CD4-positive, alpha-beta T cell (primary cell): ENCODE data around the gene CDK2AP2. TPM values are rescaled to one million over a fixed set of nuclear protein-coding genes. Genes with fewer than 3 reads are reported as not detected.

Experiments
- ATAC-seq: fragments of 200-7000 bp; cut with Tn5 transposase; one replicate; pipeline ENCODE4 v1.10.0; 2022; ENCODE audit warnings: mild to moderate bottlenecking; ENCODE audit not compliant: poor library complexity
- CTCF ChIA-PET: fragments of 350-600 bp; sonication (Branson Sonifier 250); formaldehyde crosslinking; loops from one replicate; lab custom pipeline; 2021; ENCODE audit warnings: antibody characterized with exemption, inconsistent platforms; lab: Charles Lee
- POLR2A ChIA-PET: fragments of 350-600 bp; sonication (Branson Sonifier 250); formaldehyde crosslinking; loops from one replicate; lab custom pipeline; 2021; ENCODE audit warnings: antibody characterized with exemption, inconsistent platforms; lab: Charles Lee
- DNase-seq, 14 experiments: peaks; one replicate each; pipeline ENCODE4 v3.0.0-alpha.2; 2013 to 2020; ENCODE audit warnings: mixed read lengths in 2 of 14
- H3K27ac ChIP-seq, 2 donors: one replicate each; pipeline versions ENCODE4 v1.5.1 to v1.7.0; 2013; ENCODE audit warnings: low read length in 2 of 2, low read depth in 1 of 2, mild to moderate bottlenecking in 1 of 2
- H3K27me3 ChIP-seq, 2 experiments: 1 replicate in 1 of 2; 2 replicates in 1 of 2; pipeline versions ENCODE4 v1.6.1 to v1.7.0; 2013; ENCODE audit warnings: low read length in 2 of 2, control low read depth in 1 of 2, mild to moderate bottlenecking in 1 of 2, moderate library complexity in 1 of 2; ENCODE audit not compliant: insufficient read depth in 2 of 2, control insufficient read depth in 1 of 2
- H3K36me3 ChIP-seq: one replicate; pipeline ENCODE4 v1.6.1; 2013; ENCODE audit warnings: low read length, control low read depth; ENCODE audit not compliant: insufficient read depth
- H3K4me1 ChIP-seq: one replicate; pipeline ENCODE4 v1.6.1; 2013; ENCODE audit warnings: low read length, control low read depth; ENCODE audit not compliant: insufficient read depth
- H3K4me3 ChIP-seq: one replicate; pipeline ENCODE4 v1.5.1; 2013; ENCODE audit warnings: mild to moderate bottlenecking, low read length, moderate library complexity
- H3K9me3 ChIP-seq, 2 experiments: 1 replicate in 1 of 2; 2 replicates in 1 of 2; pipeline versions ENCODE4 v1.6.1 to v1.7.0; 2013; ENCODE audit warnings: low read length in 2 of 2, mild to moderate bottlenecking in 2 of 2, control low read depth in 1 of 2, moderate library complexity in 1 of 2; ENCODE audit not compliant: control insufficient read depth in 1 of 2, insufficient read depth in 1 of 2
- H3K27ac Mint-ChIP-seq: one replicate; pipeline ENCODE4 v1.8.0; 2020; ENCODE audit warnings: mixed read lengths
- H3K27me3 Mint-ChIP-seq: one replicate; pipeline ENCODE4 v1.8.0; 2021; ENCODE audit warnings: mixed read lengths
- H3K36me3 Mint-ChIP-seq: one replicate; pipeline ENCODE4 v1.8.0; 2021; ENCODE audit warnings: low read depth, mixed read lengths
- H3K4me1 Mint-ChIP-seq: one replicate; pipeline ENCODE4 v1.8.0; 2021; ENCODE audit warnings: low read depth, mixed read lengths
- H3K4me3 Mint-ChIP-seq: one replicate; pipeline ENCODE4 v1.8.0; 2020; ENCODE audit warnings: mild to moderate bottlenecking, mixed read lengths
- H3K9me3 Mint-ChIP-seq: one replicate; pipeline ENCODE4 v1.8.0; 2020; ENCODE audit warnings: mixed read lengths
- CTCF ChIP-seq: fragments of 200-600 bp; IDR thresholded peaks from one replicate; pipeline ENCODE4 v1.8.0; 2022; ENCODE audit warnings: antibody characterized with exemption, mild to moderate bottlenecking
- intact Hi-C, 2 experiments: fragments of 100-400 bp; cut with DNase I in 1 of 2; cut with micrococcal nuclease in 1 of 2; formaldehyde crosslinking; loops; one replicate each; pipeline versions ENCODE4 v1.15.1 to v1.9.0; 2023 to 2025; cut with DNase I, micrococcal nuclease
- total RNA-seq, 174 experiments: library from RNA in 2 of 174; stranded (reverse) in 2 of 174; gene quantifications; one replicate each; pipeline ENCODE4 v1.2.3 and lab custom pipeline; 2021 to 2026

CDK2AP2 gene
- total RNA-seq, 2 experiments from 2014 or later, result 19.5 to 22.0 TPM

GRCh38 chr11:67490727-67491065 lies 17.3 kb downstream of the CDK2AP2 start:
- H3K4me1 ChIP-seq, result peaks cover 49% of the 10 kb centered on the region
- no peak for TF ChIP-seq CTCF
- ChIA-PET POLR2A (interaction anchor here (1.1 to 2.0 kb wide), 4 partner anchors 8 to 70 kb away, joined by 4 to 15 read pairs (median 5); partner anchors contain the start of genes AIP and PTPRCAP), CTCF (interaction anchor here (1.0 kb wide), 1 partner anchor 134 kb away, joined by 3 read pairs; no protein-coding TSS in a partner anchor)
- H3K27ac ChIP-seq, result no peak overlapping the region
- H3K4me1 Mint-ChIP-seq, result peaks cover 37% of the 10 kb centered on the region
- peak overlapping the region; percentile 68 for H3K27ac Mint-ChIP-seq
- intact Hi-C loops, result no loop called here
- H3K27me3 Mint-ChIP-seq, result no peaks in the 10 kb centered on the region
- ATAC-seq (no peak), DNase-seq (peak in 1 of 14 experiments; percentile 18)
- H3K4me3 Mint-ChIP-seq, result no peak overlapping the region
- H3K9me3 Mint-ChIP-seq, result no peaks in the 10 kb centered on the region
- H3K36me3 Mint-ChIP-seq, result peaks cover 72% of the 10 kb centered on the region
- no peak overlapping the region for H3K4me3 ChIP-seq
- H3K27me3 ChIP-seq, result no peaks in the 10 kb centered on the region
- peaks cover 85% of the 10 kb centered on the region for H3K36me3 ChIP-seq
- no peaks in the 10 kb centered on the region for H3K9me3 ChIP-seq

- H3K27me3 Mint-ChIP-seq, result no peaks in the 10 kb centered on the region
- H3K27ac Mint-ChIP-seq, result peak overlapping the region; percentile 74
- Histone ChIP-seq H3K4me3 (no peak overlapping the region), H3K9me3 (no peaks in the 10 kb centered on the region), H3K27ac (no peak overlapping the region), H3K4me1 (peaks cover 54% of the 10 kb centered on the region), H3K36me3 (peaks cover 79% of the 10 kb centered on the region), H3K27me3 (no peaks in the 10 kb centered on the region)
- CTCF ChIA-PET, result interaction anchor here (1.0 kb wide), 1 partner anchor 134 kb away, joined by 3 read pairs; no protein-coding TSS in a partner anchor
- no peak for ATAC-seq
- H3K36me3 Mint-ChIP-seq, result peaks cover 67% of the 10 kb centered on the region
- peaks cover 42% of the 10 kb centered on the region for H3K4me1 Mint-ChIP-seq
- POLR2A ChIA-PET, result interaction anchor here (1.2 to 2.0 kb wide), 3 partner anchors 45 to 69 kb away, joined by 4 to 15 read pairs (median 5); partner anchors contain the start of gene PTPRCAP
- TF ChIP-seq CTCF, result no peak
- intact Hi-C loops, result loop anchor here in 1 of 2 experiments (10.0 kb wide), 1 partner anchor 205 kb away; the partner anchor contains the start of gene ANKRD13D
- DNase-seq, result peak in 1 of 14 experiments; percentile 31
- no peaks in the 10 kb centered on the region for H3K9me3 Mint-ChIP-seq
- no peak overlapping the region for H3K4me3 Mint-ChIP-seq
These were observed 17.9 kb downstream of the CDK2AP2 start for GRCh38 chr11:67489885-67490726.

- CTCF ChIA-PET, result no interaction called here
- Histone ChIP-seq H3K27me3 (no peaks in the 10 kb centered on the region), H3K4me1 (peaks cover 62% of the 10 kb centered on the region), H3K4me3 (no peak overlapping the region), H3K27ac (no peak overlapping the region), H3K9me3 (no peaks in the 10 kb centered on the region), H3K36me3 (peaks cover 73% of the 10 kb centered on the region)
- intact Hi-C loops, result loop anchor here in 1 of 2 experiments (10.0 kb wide), 1 partner anchor 205 kb away; the partner anchor contains the start of gene ANKRD13D
- no peak for ATAC-seq
- Mint-ChIP-seq H3K4me1 (peaks cover 49% of the 10 kb centered on the region), H3K27me3 (no peaks in the 10 kb centered on the region), H3K36me3 (peaks cover 74% of the 10 kb centered on the region), H3K9me3 (no peaks in the 10 kb centered on the region), H3K27ac (peak overlapping the region; percentile 74), H3K4me3 (no peak overlapping the region)
- POLR2A ChIA-PET, result interaction anchor here (1.0 to 1.9 kb wide), 2 partner anchors 21 to 97 kb away, joined by 3 to 4 read pairs; partner anchors contain the start of gene RAD9A
- no peak for TF ChIP-seq CTCF
- DNase-seq, result no peak
These were observed 18.6 kb downstream of the CDK2AP2 start for GRCh38 chr11:67489203-67489884.
